Endodermal cell (in vitro differentiated cells): Measurements from ENCODE around the gene TDRD3. TPM values are rescaled to one million over a fixed set of nuclear protein-coding genes. Genes with fewer than 3 reads are reported as not detected.

Source experiments
- DNase-seq: peaks from one replicate; pipeline ENCODE4 v3.0.0-alpha.2; 2017
- H3K27ac ChIP-seq: 2 replicates; pipeline ENCODE4 v1.5.1; 2013; ENCODE audit warnings: mild to moderate bottlenecking, low read depth, low read length, moderate library complexity
- H3K27me3 ChIP-seq: 2 replicates; pipeline ENCODE4 v1.6.1; 2013; ENCODE audit warnings: mild to moderate bottlenecking, low read length, moderate library complexity; ENCODE audit not compliant: insufficient read depth, control insufficient read depth, poor library complexity, severe bottlenecking
- H3K36me3 ChIP-seq: 2 replicates; pipeline ENCODE4 v1.7.0; 2013; ENCODE audit warnings: mild to moderate bottlenecking, low read length, moderate library complexity; ENCODE audit not compliant: control insufficient read depth, insufficient read depth
- H3K4me1 ChIP-seq: one replicate; pipeline ENCODE4 v1.7.0; 2013; ENCODE audit warnings: low read length; ENCODE audit not compliant: control insufficient read depth, insufficient read depth
- H3K4me3 ChIP-seq: 2 replicates; pipeline ENCODE4 v1.5.1; 2013; ENCODE audit warnings: mild to moderate bottlenecking, low read length, moderate library complexity
- H3K9ac ChIP-seq: 2 replicates; pipeline ENCODE4 v1.6.1; 2013; ENCODE audit warnings: mild to moderate bottlenecking, low read length, moderate library complexity; ENCODE audit not compliant: poor library complexity, severe bottlenecking; ENCODE audit errors: extremely low read depth
- H3K9me3 ChIP-seq: 2 replicates; pipeline ENCODE4 v1.6.1; 2013; ENCODE audit warnings: mild to moderate bottlenecking, low read length, moderate library complexity; ENCODE audit not compliant: control insufficient read depth
- H3K27ac Mint-ChIP-seq: 2 replicates; pipeline ENCODE4 v1.8.0; 2020; ENCODE audit warnings: mixed read lengths
- H3K27me3 Mint-ChIP-seq: 2 replicates; pipeline ENCODE4 v1.8.0; 2021; ENCODE audit warnings: mild to moderate bottlenecking, mixed read lengths; ENCODE audit not compliant: insufficient read depth
- H3K36me3 Mint-ChIP-seq: 2 replicates; pipeline ENCODE4 v1.8.0; 2020; ENCODE audit warnings: low read depth, mixed read lengths
- H3K4me1 Mint-ChIP-seq: 2 replicates; pipeline ENCODE4 v1.8.0; 2020; ENCODE audit warnings: mixed read lengths
- H3K4me3 Mint-ChIP-seq: 2 replicates; pipeline ENCODE4 v1.8.0; 2020; ENCODE audit warnings: mild to moderate bottlenecking, moderate library complexity, mixed read lengths
- H3K9me3 Mint-ChIP-seq: 2 replicates; pipeline ENCODE4 v1.8.0; 2020; ENCODE audit warnings: mild to moderate bottlenecking, mixed read lengths
- CTCF ChIP-seq: fragments of 200-600 bp; sonication (generic); conservative IDR thresholded peaks from 2 replicates; pipeline ENCODE4 v1.5.0; 2021; ENCODE audit warnings: antibody characterized with exemption, mild to moderate bottlenecking
- total RNA-seq, 2 donors: library from RNA; stranded (reverse); fragmentation: NEBNext Ultra II Directional in 1 of 2; extraction: Animal tissue kit (Norgen Biotek cat#: 25700) in 1 of 2; gene quantifications; 2 replicates in 1 of 2; 3 replicates in 1 of 2; pipeline ENCODE4 v1.2.1, GENCODE V29; 2021

Gene TDRD3
- total RNA-seq, 2 donors from 2014 or later, result 25.3 to 36.1 TPM

- no peaks in the 10 kb centered on the region for H3K36me3 Mint-ChIP-seq
- peaks cover 13% of the 10 kb centered on the region for H3K9me3 ChIP-seq
- no peak overlapping the region for H3K9ac ChIP-seq
- H3K36me3 ChIP-seq, result no peaks in the 10 kb centered on the region
- peaks cover 5% of the 10 kb centered on the region for H3K4me1 ChIP-seq
- peaks cover 12% of the 10 kb centered on the region for H3K4me1 Mint-ChIP-seq
- no peaks in the 10 kb centered on the region for H3K27me3 ChIP-seq
- DNase-seq, result no peak
- peaks cover 3% of the 10 kb centered on the region for H3K27me3 Mint-ChIP-seq
- H3K4me3 Mint-ChIP-seq, result no peak overlapping the region
- H3K9me3 Mint-ChIP-seq, result peaks cover 7% of the 10 kb centered on the region
- no peak overlapping the region for H3K27ac Mint-ChIP-seq
- H3K4me3 ChIP-seq, result peak overlapping the region; percentile 26
- TF ChIP-seq CTCF, result no peak
- no peak overlapping the region for H3K27ac ChIP-seq
These were observed 44.4 kb upstream of the TDRD3 start for GRCh38 chr13:60352644-60353043.

DNA sequence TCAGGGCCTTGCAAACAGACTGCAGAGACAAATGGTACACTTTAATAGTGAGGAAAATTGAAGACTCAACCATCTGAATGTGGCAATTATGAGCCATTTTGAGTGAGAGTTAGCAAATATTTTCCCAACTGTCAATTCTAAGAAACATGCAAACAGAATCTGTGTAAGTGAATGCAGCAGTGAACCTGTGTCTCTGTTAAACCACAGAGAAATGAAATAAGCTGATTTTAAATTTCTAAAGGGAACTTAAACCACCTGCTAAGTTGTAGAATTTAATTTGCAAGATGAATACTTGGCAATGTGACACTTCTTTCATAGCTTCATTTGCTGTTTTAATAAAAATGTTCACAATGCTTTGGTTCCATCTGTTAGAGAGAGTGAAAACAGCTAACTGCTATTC lies 42.0 kb upstream of the TDRD3 start:
- H3K27me3 Mint-ChIP-seq, result no peaks in the 10 kb centered on the region
- no peak overlapping the region for H3K27ac Mint-ChIP-seq
- Histone ChIP-seq H3K27me3 (no peaks in the 10 kb centered on the region), H3K4me3 (no peak overlapping the region), H3K9ac (no peak overlapping the region), H3K27ac (no peak overlapping the region), H3K36me3 (no peaks in the 10 kb centered on the region), H3K4me1 (no peaks in the 10 kb centered on the region), H3K9me3 (peaks cover 13% of the 10 kb centered on the region)
- peaks cover 7% of the 10 kb centered on the region for H3K9me3 Mint-ChIP-seq
- H3K36me3 Mint-ChIP-seq, result no peaks in the 10 kb centered on the region
- no peak for DNase-seq
- H3K4me1 Mint-ChIP-seq, result peaks cover 5% of the 10 kb centered on the region
- H3K4me3 Mint-ChIP-seq, result no peak overlapping the region
- no peak for TF ChIP-seq CTCF

DNA sequence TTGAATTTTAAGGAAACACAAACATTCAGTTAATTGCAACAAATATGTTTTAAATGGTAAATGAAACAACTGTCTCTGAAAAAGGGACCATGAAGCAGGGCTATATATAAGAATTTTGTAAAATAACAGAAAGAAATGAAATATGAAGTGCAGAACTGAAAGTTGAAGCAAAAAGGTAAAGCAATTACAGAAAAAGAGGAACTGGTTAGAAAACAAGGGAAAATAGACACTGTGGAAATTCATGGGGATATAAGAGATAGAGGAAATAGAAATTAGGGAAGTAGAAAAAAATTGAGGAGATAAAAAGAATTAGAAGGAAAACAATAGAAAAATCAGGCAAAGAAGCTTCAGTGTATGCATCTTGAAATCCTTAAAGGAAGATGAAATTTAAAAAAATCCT lies 40.0 kb upstream of the TDRD3 start:
- H3K36me3 Mint-ChIP-seq, result no peaks in the 10 kb centered on the region
- H3K27ac Mint-ChIP-seq, result no peak overlapping the region
- Histone ChIP-seq H3K27ac (no peak overlapping the region), H3K4me1 (no peaks in the 10 kb centered on the region), H3K36me3 (no peaks in the 10 kb centered on the region), H3K9me3 (peaks cover 12% of the 10 kb centered on the region), H3K9ac (no peak overlapping the region), H3K27me3 (no peaks in the 10 kb centered on the region), H3K4me3 (no peak overlapping the region)
- H3K27me3 Mint-ChIP-seq, result no peaks in the 10 kb centered on the region
- DNase-seq, result no peak
- no peak overlapping the region for H3K4me3 Mint-ChIP-seq
- H3K9me3 Mint-ChIP-seq, result peaks cover 7% of the 10 kb centered on the region
- H3K4me1 Mint-ChIP-seq, result no peaks in the 10 kb centered on the region
- no peak for TF ChIP-seq CTCF
